Bronchial epithelial cell (primary cell): ENCODE results near the gene HCAR3. TPM values are rescaled to one million over a fixed set of nuclear protein-coding genes. Genes with fewer than 3 reads are reported as not detected.

Source experiments
- DNase-seq: peaks from one replicate; pipeline ENCODE4 v3.0.0-alpha.2; 2010; ENCODE audit warnings: low read depth
- FAIRE-seq: peaks from 2 replicates; lab custom pipeline; 2011; peaks lifted over from hg19 to GRCh38; lab: Jason Lieb, UNC
- H3K27me3 ChIP-seq: 2 replicates; pipeline ENCODE4 v1.5.1; 2011; ENCODE audit warnings: low read length; ENCODE audit not compliant: control insufficient read depth, insufficient read depth
- H3K36me3 ChIP-seq: 2 replicates; pipeline ENCODE4 v1.5.1; 2011; ENCODE audit warnings: low read length; ENCODE audit not compliant: control insufficient read depth, insufficient read depth
- H3K4me3 ChIP-seq: 2 replicates; pipeline ENCODE4 v1.5.1; 2011; ENCODE audit warnings: mild to moderate bottlenecking, low read depth, low read length, control low read depth
- total RNA-seq: library from RNA; depleted of rRNA; stranded (reverse); fragments of >200 nt; gene quantifications from 2 replicates; pipeline ENCODE4 v1.2.1, GENCODE V29; 2014
- TF ChIP-seq, protein P1 (sequence below): IDR thresholded peaks from 2 replicates; pipeline ENCODE4 v1.5.1; 2011; ENCODE audit warnings: mild to moderate bottlenecking, moderate library complexity, low read length, control low read depth, inconsistent platforms; ENCODE audit not compliant: insufficient read depth, severe bottlenecking

The HCAR3 gene
- total RNA-seq, 1 donor from 2014 or later: 0.26 TPM

DNA sequence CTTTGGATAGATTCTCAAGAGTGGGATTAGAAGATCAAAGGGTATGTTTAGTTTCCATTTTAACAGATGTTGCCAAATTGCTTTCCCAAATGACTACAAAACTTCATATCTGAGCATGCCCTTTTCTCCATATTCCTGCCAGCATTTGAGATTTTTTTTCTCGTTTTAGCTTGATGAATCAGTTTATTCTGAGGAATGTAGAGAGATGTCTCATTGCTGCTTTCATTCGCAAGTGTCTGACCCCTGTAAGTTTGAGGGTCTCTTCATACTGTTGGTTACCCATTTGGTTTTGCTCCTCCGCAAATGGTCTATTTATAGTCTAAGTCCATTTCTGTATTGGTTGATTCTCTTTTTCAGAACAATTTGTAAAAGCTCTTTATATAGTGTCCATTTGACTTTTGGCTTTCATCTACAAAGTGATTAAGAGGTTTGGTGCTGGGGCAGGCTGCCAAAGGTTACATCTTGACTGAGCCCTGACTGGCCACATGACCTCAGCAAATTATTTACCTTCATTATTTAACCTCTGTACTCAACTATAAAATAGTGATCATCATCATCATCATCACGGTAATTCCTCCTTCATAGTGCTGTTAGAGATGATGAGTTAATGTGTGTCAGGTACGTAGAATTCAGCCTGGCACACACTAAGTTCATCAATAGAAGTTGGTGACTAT is 47.1 kb downstream of the HCAR3 start:
- DNase-seq (peak; percentile 18), FAIRE-seq (no peak)
- Histone ChIP-seq H3K36me3 (no peaks in the 10 kb centered on the region), H3K27me3 (no peaks in the 10 kb centered on the region), H3K4me3 (no peak overlapping the region)
- TF ChIP-seq, protein P1, sequence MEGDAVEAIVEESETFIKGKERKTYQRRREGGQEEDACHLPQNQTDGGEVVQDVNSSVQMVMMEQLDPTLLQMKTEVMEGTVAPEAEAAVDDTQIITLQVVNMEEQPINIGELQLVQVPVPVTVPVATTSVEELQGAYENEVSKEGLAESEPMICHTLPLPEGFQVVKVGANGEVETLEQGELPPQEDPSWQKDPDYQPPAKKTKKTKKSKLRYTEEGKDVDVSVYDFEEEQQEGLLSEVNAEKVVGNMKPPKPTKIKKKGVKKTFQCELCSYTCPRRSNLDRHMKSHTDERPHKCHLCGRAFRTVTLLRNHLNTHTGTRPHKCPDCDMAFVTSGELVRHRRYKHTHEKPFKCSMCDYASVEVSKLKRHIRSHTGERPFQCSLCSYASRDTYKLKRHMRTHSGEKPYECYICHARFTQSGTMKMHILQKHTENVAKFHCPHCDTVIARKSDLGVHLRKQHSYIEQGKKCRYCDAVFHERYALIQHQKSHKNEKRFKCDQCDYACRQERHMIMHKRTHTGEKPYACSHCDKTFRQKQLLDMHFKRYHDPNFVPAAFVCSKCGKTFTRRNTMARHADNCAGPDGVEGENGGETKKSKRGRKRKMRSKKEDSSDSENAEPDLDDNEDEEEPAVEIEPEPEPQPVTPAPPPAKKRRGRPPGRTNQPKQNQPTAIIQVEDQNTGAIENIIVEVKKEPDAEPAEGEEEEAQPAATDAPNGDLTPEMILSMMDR: no peak

GRCh38 chr12:122668268-122668667 is 48.3 kb downstream of the HCAR3 start:
- no peak for DNase-seq
- no peak for FAIRE-seq
- Histone ChIP-seq H3K27me3 (no peaks in the 10 kb centered on the region), H3K36me3 (no peaks in the 10 kb centered on the region), H3K4me3 (no peak overlapping the region)
- TF ChIP-seq, protein P1: no peak

GRCh38 chr12:122665759-122666158 is 50.9 kb downstream of the HCAR3 start:
- FAIRE-seq: no peak
- Histone ChIP-seq H3K4me3 (no peak overlapping the region), H3K27me3 (no peaks in the 10 kb centered on the region), H3K36me3 (no peaks in the 10 kb centered on the region)
- TF ChIP-seq, protein P1: no peak
- no peak for DNase-seq

DNA sequence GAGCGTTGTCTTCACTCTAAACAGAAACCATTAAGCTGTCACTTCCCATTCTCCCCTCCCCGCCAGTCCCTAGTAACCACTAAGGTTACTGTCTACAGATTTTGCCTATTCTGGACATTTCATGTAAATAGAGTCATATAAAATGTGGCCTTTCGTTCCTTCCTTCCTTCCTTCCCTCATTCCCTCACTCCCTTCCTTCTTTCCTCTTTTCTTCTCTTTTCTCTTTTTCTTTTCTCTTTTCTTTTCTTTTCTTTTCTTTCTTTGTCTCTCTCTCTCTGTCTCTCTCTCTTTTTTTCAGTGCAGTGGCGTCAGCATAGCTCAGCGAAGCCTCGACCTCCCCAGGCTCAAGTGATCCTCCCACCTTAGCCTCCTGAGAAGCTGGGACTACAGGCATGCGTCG is 51.3 kb downstream of the HCAR3 start:
- TF ChIP-seq, protein P1: no peak
- FAIRE-seq (no peak), DNase-seq (no peak)
- Histone ChIP-seq H3K36me3 (no peaks in the 10 kb centered on the region), H3K4me3 (no peak overlapping the region), H3K27me3 (no peaks in the 10 kb centered on the region)

Other genes with a start within 250 kb of the HCAR3 start
- gene ZCCHC8, start 215.9 kb downstream of the HCAR3 start, total RNA-seq: 12.9 and 15.6 TPM in 2 replicates
- gene RSRC2, start 189.9 kb downstream of the HCAR3 start, total RNA-seq: 22.6 and 44.0 TPM in 2 replicates
- gene KNTC1, start 189.6 kb downstream of the HCAR3 start, total RNA-seq: 6.8 and 7.6 TPM in 2 replicates
- 1.6 and 3.3 TPM in 2 replicates for gene HCAR2, start 13.5 kb downstream of the HCAR3 start, total RNA-seq
- under 0.01 and 0.13 TPM in 2 replicates for gene HCAR1, start 14.0 kb upstream of the HCAR3 start, total RNA-seq
- 35.3 and 49.7 TPM in 2 replicates for gene DENR, start 36.0 kb upstream of the HCAR3 start, total RNA-seq
- 0.79 and 1.2 TPM in 2 replicates for gene CCDC62, start 57.8 kb upstream of the HCAR3 start, total RNA-seq
- 36.1 TPM in 2 replicates for gene HIP1R, start 118.6 kb upstream of the HCAR3 start, total RNA-seq
- gene VPS37B, start 179.3 kb upstream of the HCAR3 start, total RNA-seq: 22.7 and 25.0 TPM in 2 replicates
- 2.3 and 3.4 TPM in 2 replicates for gene ABCB9, start 249.7 kb upstream of the HCAR3 start, total RNA-seq